Measurements from ENCODE around the gene FAM114A1.
"Not testable (repeated sequence)": the region's sequence is repeated elsewhere in the genome, so short reads cannot be mapped to it uniquely, and the experiment has no call there.

FAM114A1 gene

DNA sequence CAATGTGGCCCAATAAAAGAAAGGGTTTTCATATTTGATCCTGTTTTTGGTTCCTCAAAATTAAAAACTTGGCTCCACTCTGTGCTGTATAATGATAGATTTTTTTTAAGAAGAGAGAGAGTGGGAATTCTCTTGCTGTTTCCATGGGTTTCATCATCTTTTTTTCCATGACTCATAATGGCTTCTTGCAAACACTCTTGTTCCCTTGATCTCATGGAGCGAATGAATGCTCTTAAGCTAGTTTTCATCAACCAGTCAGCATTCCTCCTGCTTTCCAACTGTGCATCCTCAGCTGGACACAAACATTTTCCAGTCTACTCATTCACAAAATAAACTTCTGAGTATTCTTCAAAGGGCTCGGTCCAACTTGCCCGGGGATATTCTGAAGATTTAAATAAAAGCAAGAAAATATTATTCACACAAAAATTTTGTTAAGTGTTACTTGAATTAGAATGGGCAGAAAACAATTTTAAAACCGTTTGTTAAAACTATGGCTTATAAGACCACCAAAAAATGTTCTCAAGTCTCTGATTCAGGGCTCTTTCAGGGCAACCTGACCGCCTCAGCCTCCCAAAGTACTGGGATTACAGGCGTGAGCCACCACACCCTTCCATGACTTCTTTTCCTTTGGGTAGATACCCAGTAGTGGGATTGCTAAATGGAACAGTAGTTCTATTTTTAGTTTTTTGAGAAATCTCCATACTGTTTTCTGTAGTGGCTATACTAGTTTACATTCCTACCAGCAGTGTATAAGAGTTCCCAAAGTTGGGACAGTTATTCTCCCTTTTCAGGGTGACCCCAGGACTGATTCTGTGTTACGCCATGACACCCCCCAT is 99.9 kb downstream of the FAM114A1 start:
- DNase-seq (ENCODE audit: low read depth in 2 of 2), result peak; percentile 98

GRCh38 chr4:38968668-38969067 is 101.1 kb downstream of the FAM114A1 start:
- no peak for DNase-seq (ENCODE audit: low read depth in 2 of 2)

DNA sequence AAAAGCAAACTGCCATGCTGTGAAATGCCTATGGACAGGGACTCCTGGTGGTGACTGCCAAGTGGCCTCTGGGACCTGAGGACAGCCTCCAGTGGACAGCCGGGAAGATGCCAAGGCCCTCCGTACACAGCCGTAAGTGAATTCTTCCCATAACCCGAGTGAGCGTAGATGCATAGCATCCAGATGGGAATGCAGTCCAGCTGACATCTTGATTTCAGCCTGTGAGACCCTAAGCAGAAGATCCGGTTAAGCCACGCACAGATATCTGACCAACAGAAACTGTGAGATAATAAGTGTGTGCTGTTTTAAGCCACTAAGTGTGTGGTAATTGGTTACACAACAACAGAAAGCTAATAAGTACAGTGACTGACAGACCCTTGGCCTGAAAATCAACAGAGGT is 108.7 kb downstream of the FAM114A1 start:
- DNase-seq (ENCODE audit: low read depth in 2 of 2), result no peak

DNA sequence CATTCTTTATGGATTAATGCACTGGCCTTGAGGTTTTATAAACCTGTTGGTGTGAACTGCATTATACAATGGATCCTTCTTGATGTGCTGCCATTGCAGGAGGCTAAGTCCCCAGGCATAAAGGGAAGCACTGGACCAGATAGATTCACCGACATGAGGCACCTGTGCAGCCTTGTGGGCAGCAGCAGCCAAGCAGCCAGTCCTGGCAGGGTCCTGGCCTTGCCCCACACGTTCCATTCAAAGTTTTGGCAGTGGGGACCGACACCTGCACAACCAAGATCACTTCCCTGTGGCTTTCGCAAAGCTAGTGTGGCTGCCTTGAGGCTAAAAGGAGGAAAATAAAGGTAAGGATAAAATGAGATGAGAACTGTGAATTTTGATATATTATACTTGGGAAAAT is 111.5 kb downstream of the FAM114A1 start:
- no peak for DNase-seq (ENCODE audit: low read depth in 2 of 2)

- DNase-seq (ENCODE audit: low read depth in 2 of 2), result no peak
Measured at GRCh38 chr4:38979511-38980230, 112.1 kb downstream of the FAM114A1 start.

DNA sequence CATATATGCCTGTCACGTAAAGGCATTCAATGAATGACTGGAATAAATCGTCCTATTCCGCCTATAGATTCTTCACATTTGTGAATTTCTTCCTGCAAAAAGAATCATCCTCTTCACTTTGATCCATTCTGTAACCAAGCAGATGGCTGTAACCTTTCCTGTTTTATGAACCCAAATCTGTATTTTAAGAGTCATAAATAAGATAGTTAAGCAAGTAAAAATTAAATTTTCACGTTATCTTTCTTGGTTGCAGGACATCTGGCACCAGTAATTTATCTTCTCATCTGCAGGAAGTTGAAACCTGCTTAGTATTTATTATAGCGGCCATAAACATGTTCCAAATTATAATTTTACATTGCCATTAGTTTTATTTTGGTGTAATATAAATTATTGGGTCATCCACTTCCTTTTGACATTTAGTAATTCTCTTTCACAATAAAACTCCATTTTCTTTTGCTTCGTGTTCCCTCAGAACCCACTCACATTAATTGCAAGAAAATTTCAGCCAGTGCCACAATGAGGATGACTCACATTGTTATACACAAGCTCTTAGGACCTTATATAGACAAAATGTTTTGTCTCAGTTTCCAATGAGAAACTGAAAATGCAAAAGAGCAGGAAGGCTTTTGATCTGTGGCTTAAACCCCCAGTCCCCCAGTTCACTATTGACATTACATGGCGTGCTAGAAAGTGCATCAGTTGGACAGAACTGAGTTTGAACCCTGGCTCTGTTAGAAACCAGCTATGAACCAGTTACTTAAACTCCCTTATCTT is 113.5 kb downstream of the FAM114A1 start:
- DNase-seq (ENCODE audit: low read depth in 2 of 2), result peak; percentile 84 to 85

GRCh38 chr4:38982361-38983095 is 114.9 kb downstream of the FAM114A1 start:
- no peak for DNase-seq (ENCODE audit: low read depth in 2 of 2)

DNA sequence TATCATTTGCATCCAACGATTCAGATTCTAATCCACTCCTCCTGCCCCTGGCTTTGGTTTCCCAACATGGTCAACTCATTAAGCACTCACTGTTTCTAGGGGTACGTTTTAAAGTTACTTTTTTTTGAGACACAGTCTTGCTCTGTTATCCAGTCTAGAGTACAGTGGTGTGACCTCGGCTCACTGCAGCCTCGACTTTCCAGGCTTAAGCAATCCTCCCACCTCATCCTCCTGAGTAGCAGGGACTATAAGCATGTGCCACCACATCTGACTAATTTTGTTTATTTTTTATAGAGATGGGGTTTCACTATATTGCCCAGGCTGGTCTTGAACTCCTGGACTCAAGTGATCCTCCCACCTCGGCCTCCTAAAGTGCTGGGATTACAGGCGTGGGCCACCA is 115.7 kb downstream of the FAM114A1 start:
- no peak for DNase-seq (ENCODE audit: low read depth in 2 of 2)

- DNase-seq (ENCODE audit: low read depth in 2 of 2), result peak in 1 of 2 experiments; percentile 33
Measured at GRCh38 chr4:38983787-38984598, 116.4 kb downstream of the FAM114A1 start.

DNA sequence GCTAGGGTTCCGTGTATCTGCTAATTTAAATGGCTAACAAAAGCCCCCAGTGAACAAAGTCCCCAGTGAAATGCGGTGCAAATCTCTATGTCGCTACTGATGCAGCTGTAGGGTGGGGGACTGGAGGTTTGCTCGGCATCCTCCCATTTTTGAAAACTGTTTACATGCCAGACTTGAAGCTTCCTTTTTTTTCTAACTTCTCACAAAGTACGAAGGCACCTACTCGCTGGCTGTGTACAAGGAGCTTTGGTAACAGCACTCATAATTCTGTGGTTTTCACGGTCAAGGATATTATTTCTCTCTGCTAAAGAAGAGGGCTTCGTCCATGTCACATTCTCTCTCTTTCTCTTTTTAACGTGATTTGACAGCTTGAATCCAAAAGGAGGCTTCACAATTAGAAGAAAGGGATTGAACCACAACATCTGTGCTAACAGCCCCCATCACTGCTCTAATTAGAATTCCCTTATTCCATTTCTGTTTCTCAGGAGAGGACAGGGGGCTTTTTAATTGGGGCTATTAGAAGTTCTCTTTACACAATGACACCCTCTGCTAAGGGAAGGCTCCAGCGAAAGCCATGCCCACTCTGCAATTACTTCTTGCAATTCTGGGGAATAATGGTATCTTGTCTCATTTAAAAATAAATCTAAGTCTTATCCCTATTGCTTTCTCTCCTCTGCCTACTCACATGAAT is 117.9 kb downstream of the FAM114A1 start:
- DNase-seq (ENCODE audit: low read depth in 2 of 2), result no peak

DNA sequence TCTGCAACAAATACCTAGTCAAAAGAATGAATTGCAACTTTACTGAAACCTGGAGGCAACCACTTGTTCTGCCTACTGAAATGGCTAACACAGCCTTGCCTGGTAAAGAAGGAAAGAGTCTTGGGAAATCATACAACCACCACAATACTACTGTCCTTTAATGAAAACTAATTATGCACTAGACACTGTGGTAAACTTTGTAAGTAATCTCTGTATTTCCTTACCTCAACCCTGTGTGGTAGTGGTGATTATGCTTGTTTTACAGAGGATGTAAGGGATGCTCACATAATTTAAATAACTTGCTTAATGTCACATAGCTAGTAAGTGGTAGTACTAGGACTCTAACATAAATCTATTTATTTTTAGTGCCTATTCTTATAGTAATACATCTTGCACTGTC is 119.9 kb downstream of the FAM114A1 start:
- DNase-seq (ENCODE audit: low read depth in 2 of 2), result no peak

- DNase-seq (ENCODE audit: low read depth in 2 of 2), result not testable (repeated sequence)
Measured at GRCh38 chr4:38988353-38988752, 120.7 kb downstream of the FAM114A1 start.

DNA sequence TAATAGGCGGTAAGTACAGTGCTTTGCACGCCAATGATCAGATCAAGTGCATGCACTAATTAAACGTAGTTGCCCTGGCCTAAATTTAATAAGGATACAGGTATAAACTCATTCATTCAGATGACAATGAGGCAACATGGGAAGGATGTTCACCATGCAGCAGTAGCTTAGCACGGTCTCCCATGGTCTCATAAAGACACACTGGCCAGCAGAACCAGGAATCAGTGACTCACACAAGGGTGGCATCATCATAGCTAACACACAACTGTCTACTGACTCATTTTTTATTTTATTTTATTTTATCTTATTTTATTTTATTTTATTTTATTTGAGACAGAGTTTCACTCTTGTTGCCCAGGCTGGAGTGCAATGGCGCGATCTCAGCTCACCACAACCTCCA is 121.9 kb downstream of the FAM114A1 start:
- no peak for DNase-seq (ENCODE audit: low read depth in 2 of 2)

DNA sequence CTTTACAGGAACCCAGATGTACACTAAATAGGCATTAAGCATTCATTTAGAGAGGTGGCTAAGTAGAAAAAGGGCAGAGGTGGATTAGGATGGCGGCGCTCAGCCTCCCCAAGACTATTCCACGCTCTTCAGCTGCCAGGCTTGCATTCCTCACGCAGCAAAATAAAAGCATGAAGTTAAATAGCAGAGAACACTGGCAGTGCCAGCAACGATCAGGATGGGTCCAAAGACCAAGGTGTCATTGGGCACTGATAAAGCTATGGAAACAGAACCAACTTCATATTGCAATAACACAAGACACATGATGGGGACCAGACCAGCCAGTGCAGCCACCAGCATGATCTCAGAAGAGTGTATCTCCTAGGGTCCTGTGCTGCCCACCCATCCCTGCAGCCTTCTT is 122.6 kb downstream of the FAM114A1 start:
- no peak for DNase-seq (ENCODE audit: low read depth in 2 of 2)

- DNase-seq (ENCODE audit: low read depth in 2 of 2), result no peak
Measured at GRCh38 chr4:38993683-38994082, 126.1 kb downstream of the FAM114A1 start.

DNA sequence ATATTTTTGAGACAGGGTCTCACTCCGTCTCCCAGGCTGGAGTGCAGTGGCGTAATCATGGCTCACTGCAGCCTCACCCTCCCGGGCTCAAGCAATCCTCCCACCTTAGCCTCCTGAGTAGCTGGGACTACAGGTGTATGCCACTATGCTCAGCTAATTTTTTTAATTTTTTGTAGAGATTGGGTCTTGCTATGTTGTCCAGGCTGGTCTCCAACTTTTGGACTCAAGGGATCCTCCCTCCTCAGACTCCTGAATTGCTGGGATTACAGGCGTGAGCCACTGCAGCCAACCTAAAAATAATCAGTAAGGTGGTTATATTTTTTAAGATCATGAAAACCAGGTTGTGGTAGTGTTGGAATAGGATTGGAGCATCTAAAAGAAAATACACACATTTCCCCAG is 126.5 kb downstream of the FAM114A1 start:
- DNase-seq (ENCODE audit: low read depth in 2 of 2), result no peak

Measured in fibroblast of skin of left quadriceps (primary cell).